Activated naive CD4-positive, alpha-beta T cell treated with anti-CD3 and anti-CD28 coated beads, Interleukin-2, amount 10 ng/mL, durations not matched to agents 7 days and 5 days (primary cell): Measurements from ENCODE around the gene SPIB.

Experiments used
- CTCF ChIA-PET: fragments of 350-600 bp; sonication (Branson Sonifier 250); formaldehyde crosslinking; loops from one replicate; lab custom pipeline; 2021; ENCODE audit warnings: antibody characterized with exemption; lab: Charles Lee
- DNase-seq: peaks from one replicate; pipeline ENCODE4 v3.0.0-alpha.2; 2020
- H3K27ac Mint-ChIP-seq: one replicate; pipeline ENCODE4 v1.8.0; 2021; ENCODE audit warnings: mild to moderate bottlenecking, moderate library complexity, mixed read lengths
- H3K27me3 Mint-ChIP-seq: one replicate; pipeline ENCODE4 v1.8.0; 2021; ENCODE audit warnings: mild to moderate bottlenecking, mixed read lengths
- H3K36me3 Mint-ChIP-seq: one replicate; pipeline ENCODE4 v1.8.0; 2021; ENCODE audit warnings: mixed read lengths
- H3K4me1 Mint-ChIP-seq: one replicate; pipeline ENCODE4 v1.8.0; 2021; ENCODE audit warnings: mixed read lengths
- H3K4me3 Mint-ChIP-seq: one replicate; pipeline ENCODE4 v1.8.0; 2021; ENCODE audit warnings: mild to moderate bottlenecking, moderate library complexity, mixed read lengths
- H3K9me3 Mint-ChIP-seq: one replicate; pipeline ENCODE4 v1.8.0; 2021; ENCODE audit warnings: mixed read lengths

The SPIB gene

GRCh38 chr19:50402544-50403301 is 16.0 kb upstream of the SPIB start:
- no peaks in the 10 kb centered on the region for H3K9me3 Mint-ChIP-seq
- no peak overlapping the region for H3K27ac Mint-ChIP-seq
- peaks cover 27% of the 10 kb centered on the region for H3K36me3 Mint-ChIP-seq
- DNase-seq: no peak
- H3K27me3 Mint-ChIP-seq: peaks cover 3% of the 10 kb centered on the region
- CTCF ChIA-PET: no interaction called here
- H3K4me1 Mint-ChIP-seq: no peaks in the 10 kb centered on the region
- no peak overlapping the region for H3K4me3 Mint-ChIP-seq

- Mint-ChIP-seq H3K4me1 (no peaks in the 10 kb centered on the region), H3K9me3 (no peaks in the 10 kb centered on the region), H3K36me3 (peaks cover 29% of the 10 kb centered on the region), H3K27me3 (no peaks in the 10 kb centered on the region), H3K4me3 (no peak overlapping the region), H3K27ac (no peak overlapping the region)
- no peak for DNase-seq
- CTCF ChIA-PET: no interaction called here
Measured at GRCh38 chr19:50406156-50406820, 12.4 kb upstream of the SPIB start.

- Mint-ChIP-seq H3K27me3 (no peaks in the 10 kb centered on the region), H3K4me1 (no peaks in the 10 kb centered on the region), H3K9me3 (no peaks in the 10 kb centered on the region), H3K36me3 (peaks cover 30% of the 10 kb centered on the region), H3K4me3 (no peak overlapping the region), H3K27ac (peak overlapping the region; percentile 14)
- CTCF ChIA-PET: no interaction called here
- DNase-seq: no peak
Measured at GRCh38 chr19:50406829-50407228, 11.9 kb upstream of the SPIB start.

- no peak overlapping the region for H3K27ac Mint-ChIP-seq
Measured at GRCh38 chr19:50409347-50409746, 9.4 kb upstream of the SPIB start.

GRCh38 chr19:50410109-50410508 is 8.6 kb upstream of the SPIB start:
- CTCF ChIA-PET: interaction anchor here (1.0 kb wide), 1 partner anchor 24 kb away, joined by 4 read pairs; no protein-coding TSS in a partner anchor
- H3K36me3 Mint-ChIP-seq: peaks cover 24% of the 10 kb centered on the region
- no peak overlapping the region for H3K4me3 Mint-ChIP-seq
- no peaks in the 10 kb centered on the region for H3K4me1 Mint-ChIP-seq
- H3K9me3 Mint-ChIP-seq: no peaks in the 10 kb centered on the region
- H3K27ac Mint-ChIP-seq: no peak overlapping the region
- H3K27me3 Mint-ChIP-seq: no peaks in the 10 kb centered on the region
- DNase-seq: no peak

More at GRCh38 chr19:50409347-50409746, 9.4 kb upstream of the SPIB start:
- Mint-ChIP-seq H3K4me3 (no peak overlapping the region), H3K27me3 (no peaks in the 10 kb centered on the region), H3K9me3 (no peaks in the 10 kb centered on the region), H3K36me3 (peaks cover 22% of the 10 kb centered on the region), H3K4me1 (no peaks in the 10 kb centered on the region)
- CTCF ChIA-PET: no interaction called here
- no peak for DNase-seq

- DNase-seq: no peak
- H3K27me3 Mint-ChIP-seq: no peaks in the 10 kb centered on the region
- H3K4me1 Mint-ChIP-seq: no peaks in the 10 kb centered on the region
- H3K27ac Mint-ChIP-seq: no peak overlapping the region
- CTCF ChIA-PET: interaction anchor here (0.6 kb wide), 1 partner anchor 92 kb away, joined by 3 read pairs; no protein-coding TSS in a partner anchor
- H3K9me3 Mint-ChIP-seq: no peaks in the 10 kb centered on the region
- H3K4me3 Mint-ChIP-seq: no peak overlapping the region
- peaks cover 17% of the 10 kb centered on the region for H3K36me3 Mint-ChIP-seq
Measured at GRCh38 chr19:50412419-50412818, 6.3 kb upstream of the SPIB start.

GRCh38 chr19:50413096-50413495 is 5.6 kb upstream of the SPIB start:
- no peak for DNase-seq
- Mint-ChIP-seq H3K27ac (no peak overlapping the region), H3K9me3 (no peaks in the 10 kb centered on the region), H3K4me3 (no peak overlapping the region), H3K27me3 (no peaks in the 10 kb centered on the region), H3K4me1 (no peaks in the 10 kb centered on the region), H3K36me3 (peaks cover 17% of the 10 kb centered on the region)
- CTCF ChIA-PET: no interaction called here

GRCh38 chr19:50413531-50413930 is 5.2 kb upstream of the SPIB start:
- H3K27ac Mint-ChIP-seq: no peak overlapping the region
- H3K27me3 Mint-ChIP-seq: peaks cover 4% of the 10 kb centered on the region
- no peak for DNase-seq
- CTCF ChIA-PET: no interaction called here
- no peak overlapping the region for H3K4me3 Mint-ChIP-seq
- H3K4me1 Mint-ChIP-seq: no peaks in the 10 kb centered on the region
- no peaks in the 10 kb centered on the region for H3K9me3 Mint-ChIP-seq
- peaks cover 17% of the 10 kb centered on the region for H3K36me3 Mint-ChIP-seq

GRCh38 chr19:50414864-50415660 is 3.7 kb upstream of the SPIB start:
- Mint-ChIP-seq H3K4me3 (no peak overlapping the region), H3K9me3 (no peaks in the 10 kb centered on the region), H3K36me3 (peaks cover 12% of the 10 kb centered on the region), H3K27me3 (peaks cover 17% of the 10 kb centered on the region), H3K4me1 (peaks cover 2% of the 10 kb centered on the region), H3K27ac (no peak overlapping the region)
- CTCF ChIA-PET: interaction anchor here (0.8 to 1.3 kb wide), 7 partner anchors 10 to 72 kb away, joined by 3 to 7 read pairs (median 3); no protein-coding TSS in a partner anchor
- peak; percentile 78 for DNase-seq

GRCh38 chr19:50415661-50416033 is 3.1 kb upstream of the SPIB start:
- DNase-seq: no peak
- H3K36me3 Mint-ChIP-seq: peaks cover 9% of the 10 kb centered on the region

GRCh38 chr19:50416034-50416977 is 2.4 kb upstream of the SPIB start:
- Mint-ChIP-seq H3K9me3 (no peaks in the 10 kb centered on the region), H3K4me1 (peaks cover 5% of the 10 kb centered on the region), H3K36me3 (peaks cover 8% of the 10 kb centered on the region)

More at GRCh38 chr19:50415661-50416033, 3.1 kb upstream of the SPIB start:
- no peak overlapping the region for H3K27ac Mint-ChIP-seq
- H3K27me3 Mint-ChIP-seq: peaks cover 17% of the 10 kb centered on the region
- H3K9me3 Mint-ChIP-seq: no peaks in the 10 kb centered on the region
- H3K4me3 Mint-ChIP-seq: no peak overlapping the region
- CTCF ChIA-PET: interaction anchor here (0.8 to 1.3 kb wide), 7 partner anchors 9 to 72 kb away, joined by 3 to 7 read pairs (median 3); no protein-coding TSS in a partner anchor
- H3K4me1 Mint-ChIP-seq: peaks cover 5% of the 10 kb centered on the region

GRCh38 chr19:50417111-50418081 is 1.3 kb upstream of the SPIB start:
- peaks cover 5% of the 10 kb centered on the region for H3K4me1 Mint-ChIP-seq
- DNase-seq: no peak
- no peak overlapping the region for H3K4me3 Mint-ChIP-seq
- peaks cover 17% of the 10 kb centered on the region for H3K27me3 Mint-ChIP-seq
- no peaks in the 10 kb centered on the region for H3K9me3 Mint-ChIP-seq
- CTCF ChIA-PET: no interaction called here
- no peak overlapping the region for H3K27ac Mint-ChIP-seq
- peaks cover 7% of the 10 kb centered on the region for H3K36me3 Mint-ChIP-seq

More at GRCh38 chr19:50416034-50416977, 2.4 kb upstream of the SPIB start:
- CTCF ChIA-PET: interaction anchor here (0.9 to 1.3 kb wide), 4 partner anchors 9 to 50 kb away, joined by 3 to 4 read pairs (median 3); no protein-coding TSS in a partner anchor
- H3K4me3 Mint-ChIP-seq: no peak overlapping the region
- peaks cover 17% of the 10 kb centered on the region for H3K27me3 Mint-ChIP-seq
- H3K27ac Mint-ChIP-seq: no peak overlapping the region
- no peak for DNase-seq
